GM19193 (cell line): ENCODE results near the gene COPZ1.

Source experiments
- POLR2A ChIP-seq: IDR thresholded peaks from 4 replicates; pipeline ENCODE4 v1.6.1; 2011; ENCODE audit not compliant: insufficient read depth, insufficient read length; ENCODE audit errors: extremely low read depth

COPZ1 gene

DNA sequence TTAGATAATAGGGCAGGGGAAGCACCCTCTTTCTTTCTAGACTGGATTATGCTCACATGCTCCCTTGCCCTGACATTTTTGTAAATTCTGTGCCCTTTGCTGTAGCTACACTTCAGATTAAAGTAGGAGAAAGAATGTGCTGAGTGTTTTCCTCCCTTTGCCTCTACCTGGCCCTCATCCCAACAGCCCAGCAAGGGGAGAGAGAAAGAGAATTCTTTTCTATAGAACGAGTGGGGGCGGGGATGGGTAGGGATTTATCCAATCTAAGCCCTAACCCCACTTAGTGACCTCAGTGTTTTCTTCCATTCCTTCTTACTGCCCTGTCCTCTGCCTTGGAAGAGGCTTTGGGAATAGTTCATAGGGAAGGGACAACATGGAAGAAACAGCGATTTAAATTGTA lies 25.8 kb downstream of the COPZ1 start:
- TF ChIP-seq POLR2A = no peak

DNA sequence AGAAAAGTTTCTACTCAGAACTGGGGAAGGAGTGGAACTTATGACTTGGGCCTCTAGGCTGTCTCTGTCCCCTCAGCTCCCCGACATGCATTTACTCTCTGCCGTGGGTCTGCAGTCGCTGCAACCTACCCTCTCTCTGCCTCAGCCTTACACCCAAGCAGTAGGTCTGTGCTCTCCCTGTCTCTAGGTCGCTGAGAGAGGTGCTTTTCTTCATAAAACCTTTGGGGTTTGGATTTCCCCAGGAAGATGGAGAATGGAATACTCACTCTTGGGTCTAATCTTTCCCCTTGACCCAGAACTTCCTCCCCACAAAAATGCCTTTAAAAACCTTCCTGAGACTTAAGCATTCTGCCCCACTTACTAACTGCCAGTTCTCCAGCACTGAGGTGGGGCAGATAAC lies 26.4 kb downstream of the COPZ1 start:
- TF ChIP-seq POLR2A = no peak

DNA sequence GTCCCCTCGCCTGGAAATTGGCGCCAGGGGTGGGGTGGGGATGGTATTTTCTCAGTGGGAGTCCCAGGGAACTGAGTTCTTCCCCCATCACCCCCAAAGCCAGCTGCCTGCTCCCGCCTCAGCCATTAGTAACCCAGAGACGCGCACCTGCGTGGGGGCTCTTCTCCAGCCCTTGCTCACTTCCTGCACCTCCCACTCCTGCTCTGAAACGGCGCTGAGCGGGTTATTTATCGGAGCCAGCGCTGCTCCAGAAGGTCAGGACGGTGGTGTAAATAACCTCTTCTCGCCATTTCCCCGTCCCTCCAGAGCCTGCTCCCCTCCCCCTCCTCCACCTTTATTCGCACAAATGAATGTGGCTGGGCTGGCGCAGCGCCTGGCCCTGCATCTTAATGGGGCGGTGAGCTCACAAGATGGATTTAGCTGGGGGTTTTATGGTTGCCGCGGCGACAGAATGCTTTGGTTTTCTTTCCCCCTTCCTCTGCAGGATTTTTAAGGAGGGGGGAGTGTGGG lies 27.1 kb downstream of the COPZ1 start:
- TF ChIP-seq POLR2A = no peak

DNA sequence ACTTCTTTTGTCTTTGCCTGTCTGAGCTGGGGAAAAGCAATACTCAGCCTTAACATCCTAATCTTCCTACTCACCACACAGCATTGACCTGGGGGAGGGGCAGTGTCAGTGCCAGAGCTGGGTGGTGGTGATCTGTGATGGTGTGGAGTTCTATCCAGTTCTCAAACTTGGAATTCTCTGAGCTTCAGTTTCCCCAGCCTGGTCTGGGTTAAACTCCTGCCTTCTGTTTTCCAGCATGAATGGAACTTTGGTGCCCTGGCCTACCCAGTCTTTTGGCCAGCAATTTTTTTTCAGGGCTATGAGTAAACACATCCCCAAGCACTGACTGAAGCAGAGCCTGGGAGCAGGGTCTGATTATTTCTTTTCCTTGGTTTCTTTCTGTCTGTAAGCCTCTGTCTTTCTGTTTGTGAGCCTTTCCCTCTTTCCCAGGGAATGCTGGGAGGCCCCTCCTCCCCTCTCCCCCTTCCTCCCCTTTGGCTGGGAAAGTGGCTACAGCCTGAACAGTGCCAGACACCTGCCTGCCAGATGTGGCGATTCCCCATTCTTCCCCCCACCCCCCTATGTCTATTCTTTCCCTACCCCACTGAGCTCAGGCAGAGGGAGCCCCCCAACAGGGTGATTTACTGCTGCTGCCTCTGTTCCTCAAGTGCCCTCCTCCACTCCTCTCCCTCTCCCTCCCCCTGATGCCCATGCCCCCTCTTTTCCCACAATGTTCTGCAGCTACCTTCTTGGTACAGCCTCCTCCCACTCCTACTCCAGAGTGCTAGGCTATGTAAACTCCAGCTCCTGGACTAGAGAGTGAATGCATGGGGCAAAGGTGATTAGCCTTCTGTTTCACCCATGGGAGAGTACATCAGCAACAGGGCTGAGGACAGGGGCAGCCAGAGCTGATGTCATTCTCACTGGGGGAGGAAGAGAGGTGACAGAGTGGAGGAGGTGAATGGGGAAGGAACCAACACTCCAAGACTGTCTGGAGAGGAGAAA lies 28.3 kb downstream of the COPZ1 start:
- TF ChIP-seq POLR2A = no peak

DNA sequence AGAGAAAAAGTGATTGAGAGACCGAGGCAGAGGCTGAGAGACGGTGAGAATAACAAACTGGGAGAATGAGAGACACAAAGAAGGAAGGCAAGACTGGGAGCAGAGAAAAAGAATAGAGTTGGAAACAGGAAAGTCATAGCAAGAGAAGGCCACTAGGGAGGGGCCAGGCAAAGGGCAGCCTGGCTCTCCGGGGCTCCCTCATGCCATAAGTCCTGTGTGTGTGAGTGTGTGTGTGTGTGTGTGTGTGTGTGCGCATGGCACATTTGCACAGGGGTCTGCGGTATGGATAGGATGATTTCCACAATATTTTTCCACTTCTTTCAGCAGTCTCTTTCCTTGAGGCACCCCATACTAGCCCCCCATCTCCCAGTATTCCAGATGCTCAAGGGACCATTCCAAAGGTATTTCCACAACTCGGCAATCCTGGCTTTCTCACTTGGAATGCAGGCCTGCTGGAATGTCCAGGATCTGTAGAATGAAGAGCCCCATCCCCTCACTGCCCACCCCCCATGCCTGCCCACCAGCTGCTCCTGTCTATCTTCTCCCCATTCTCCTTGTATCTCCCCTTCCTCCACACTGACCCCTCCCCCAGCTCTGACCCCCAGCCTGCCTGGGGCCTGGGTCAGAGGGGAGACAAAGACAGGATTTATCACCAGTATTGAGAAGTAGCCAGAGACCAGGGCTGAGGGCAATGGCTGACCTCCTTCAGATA lies 30.3 kb downstream of the COPZ1 start:
- no peak for TF ChIP-seq POLR2A

DNA sequence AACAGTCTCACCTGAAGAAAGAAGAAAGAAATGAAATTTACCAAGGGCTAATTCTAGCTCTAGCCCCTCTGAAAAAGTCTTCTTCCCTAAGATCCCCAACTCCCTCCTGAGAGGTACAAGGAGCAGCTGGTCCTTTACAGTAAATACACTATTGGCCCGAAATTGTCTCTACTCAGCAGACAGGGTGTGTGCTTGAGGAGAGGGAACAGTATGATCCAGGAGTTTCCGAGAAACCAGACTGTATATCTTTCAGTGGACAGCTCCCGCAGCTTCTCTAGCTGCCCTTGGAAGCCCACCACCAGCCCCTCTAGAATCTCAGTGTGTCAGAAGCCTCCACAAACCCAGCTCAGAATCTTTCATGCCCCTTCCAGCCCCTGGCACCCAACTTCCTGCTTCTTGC lies 31.3 kb downstream of the COPZ1 start:
- TF ChIP-seq POLR2A = no peak

DNA sequence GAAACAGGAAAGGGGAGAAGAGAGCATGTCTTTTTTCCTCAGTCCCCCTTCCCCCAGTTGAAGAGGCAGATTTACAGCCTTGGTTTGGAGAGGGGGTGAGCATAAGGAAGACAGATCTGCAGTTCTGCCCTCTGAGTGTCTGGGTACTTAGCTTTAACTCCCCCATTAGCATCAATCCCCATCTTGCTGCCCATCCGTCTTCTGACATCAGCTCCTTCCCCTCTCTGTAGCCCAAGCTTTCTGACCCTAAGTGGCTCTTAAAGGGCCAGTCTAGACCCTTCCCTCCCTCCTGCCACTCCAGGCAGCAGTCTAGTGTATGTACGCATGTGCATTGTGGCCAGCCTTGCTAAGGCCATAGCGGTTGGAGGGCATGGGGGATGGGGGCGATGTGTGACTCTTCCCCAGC lies 32.0 kb downstream of the COPZ1 start:
- TF ChIP-seq POLR2A = no peak

DNA sequence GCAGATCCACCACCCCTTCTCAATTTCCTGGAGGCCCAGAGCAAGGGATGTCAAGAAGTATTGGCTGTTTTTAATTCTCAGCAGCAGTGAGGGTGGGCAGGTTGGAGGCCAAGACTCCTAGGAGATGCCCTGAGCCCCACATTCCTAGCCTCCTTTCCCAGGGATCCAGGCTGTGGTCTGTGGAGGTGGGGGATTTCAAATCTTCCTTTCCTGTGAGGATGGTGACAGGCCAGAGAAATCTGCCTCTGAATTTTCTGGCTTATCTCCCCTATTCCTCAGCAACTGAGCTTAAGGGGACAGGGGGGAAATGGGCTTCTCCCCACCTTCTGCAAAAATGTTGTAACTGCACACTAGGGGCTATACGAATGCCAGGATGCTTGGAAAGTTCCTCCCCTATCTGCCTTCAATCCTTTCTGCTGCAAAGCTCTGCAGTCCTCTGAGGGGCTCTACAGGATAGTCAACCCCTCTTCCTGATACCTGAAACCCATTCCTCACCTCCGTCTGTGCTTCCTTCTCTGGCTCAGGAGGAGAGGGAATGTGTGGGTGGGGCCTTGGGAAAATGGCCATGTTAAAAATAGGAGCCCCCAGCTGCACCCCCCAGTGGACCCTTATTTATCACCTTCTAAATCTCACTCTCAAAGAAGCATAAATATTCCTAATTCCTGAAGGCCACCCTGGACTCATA lies 32.7 kb downstream of the COPZ1 start:
- no peak for TF ChIP-seq POLR2A

DNA sequence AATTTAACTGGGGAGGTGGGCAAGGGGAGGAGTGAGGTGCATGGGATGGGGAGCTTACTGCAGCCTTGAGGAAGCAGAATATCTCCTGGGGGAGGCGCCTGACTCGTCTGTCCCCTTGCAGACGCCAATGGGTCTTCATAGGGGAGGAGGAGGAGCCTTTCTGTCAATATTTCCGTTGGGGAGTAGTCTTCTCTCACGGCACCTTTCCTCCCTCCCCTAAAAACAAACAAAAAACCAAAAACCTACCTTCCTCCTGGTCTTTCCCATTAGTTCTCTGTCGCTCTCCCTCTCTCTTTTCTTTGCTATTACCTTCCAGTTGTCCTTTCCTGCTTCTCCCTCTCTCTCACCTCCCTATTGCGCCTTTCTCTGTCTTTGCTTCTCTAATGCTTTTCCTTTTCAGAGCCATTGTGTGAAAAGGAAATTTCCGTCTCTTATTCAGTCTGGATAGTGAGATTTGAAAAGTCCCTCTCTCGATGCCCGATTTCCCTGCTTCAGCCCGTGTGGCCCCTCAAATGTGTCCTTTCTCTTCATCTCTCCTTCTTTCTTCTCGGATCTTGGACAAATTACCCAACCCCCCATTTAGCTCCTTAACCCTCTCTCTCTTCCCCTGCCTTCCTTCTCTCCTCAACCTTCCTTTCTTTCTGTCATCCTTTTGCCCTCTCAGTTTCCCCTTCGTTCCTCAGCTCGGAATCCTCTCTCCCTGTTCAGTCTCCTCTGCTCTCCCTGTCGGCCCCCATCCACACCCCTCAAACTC lies 33.4 kb downstream of the COPZ1 start:
- TF ChIP-seq POLR2A = peak; percentile 34

DNA sequence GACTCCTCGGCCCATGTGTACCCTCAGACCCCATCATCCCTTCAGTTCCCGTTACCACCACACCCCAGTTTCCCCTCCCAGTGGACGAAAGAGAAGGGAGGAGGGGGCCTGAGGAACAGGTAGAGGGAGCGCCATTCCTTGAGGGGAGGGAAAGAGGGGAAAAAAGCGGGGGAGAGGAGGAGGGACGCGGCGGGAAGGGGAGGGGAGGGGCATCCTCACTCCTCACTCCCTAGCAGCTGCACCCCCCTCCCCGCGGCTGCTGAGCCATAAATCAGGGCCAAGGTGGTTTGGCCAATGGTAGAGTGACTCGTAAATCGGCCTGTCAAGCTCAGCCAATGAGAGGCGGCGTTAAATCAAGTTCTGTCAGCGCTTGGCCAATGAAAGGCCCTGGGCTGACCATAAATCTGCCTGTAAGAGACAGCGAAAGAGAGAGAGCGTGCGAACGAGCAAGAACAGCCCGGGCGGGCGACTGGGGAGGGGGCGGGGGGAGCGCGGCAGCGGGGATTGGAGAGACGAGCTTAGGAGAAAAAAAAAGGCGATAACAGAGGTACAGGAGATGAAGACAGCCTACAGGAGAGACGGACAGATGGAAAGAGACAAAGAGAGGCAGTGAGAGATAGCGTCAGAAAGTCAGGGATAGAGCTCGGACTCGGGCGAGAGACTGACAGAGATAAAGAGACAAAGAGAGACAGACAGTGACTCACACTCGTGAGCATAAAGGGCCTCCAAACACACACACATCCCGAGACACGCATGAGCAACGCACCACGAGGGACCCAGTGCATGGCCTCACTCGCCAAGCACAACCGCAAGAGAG lies 34.2 kb downstream of the COPZ1 start:
- peak; percentile 61 for TF ChIP-seq POLR2A

DNA sequence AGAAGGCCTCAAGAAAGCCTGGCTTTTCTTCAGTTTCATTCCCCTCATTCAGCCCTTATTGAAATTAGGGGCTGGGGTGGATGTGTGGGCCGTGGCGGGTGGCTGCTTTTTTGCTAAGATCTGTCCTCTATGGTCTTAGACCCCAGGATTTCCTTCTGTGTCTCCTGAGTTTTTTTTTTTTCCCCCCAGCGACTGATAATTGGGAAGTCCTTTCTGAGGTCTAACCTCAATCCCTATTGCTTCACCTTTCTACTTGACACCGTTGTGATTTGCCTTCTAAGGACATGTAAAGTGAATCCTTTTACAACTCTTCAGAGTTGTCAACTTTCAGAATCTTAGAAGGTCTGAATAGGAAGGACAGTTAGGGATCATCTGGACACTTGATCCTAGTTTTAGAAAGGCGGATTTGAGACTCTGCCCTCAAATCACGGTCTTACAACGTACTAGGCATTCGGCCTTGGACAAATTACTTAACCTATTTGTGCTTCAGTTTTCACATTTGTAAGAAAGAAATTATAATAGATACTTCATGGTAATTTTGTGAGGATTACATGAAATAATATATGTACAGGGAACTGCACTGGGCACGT lies 34.9 kb downstream of the COPZ1 start:
- TF ChIP-seq POLR2A = no peak

DNA sequence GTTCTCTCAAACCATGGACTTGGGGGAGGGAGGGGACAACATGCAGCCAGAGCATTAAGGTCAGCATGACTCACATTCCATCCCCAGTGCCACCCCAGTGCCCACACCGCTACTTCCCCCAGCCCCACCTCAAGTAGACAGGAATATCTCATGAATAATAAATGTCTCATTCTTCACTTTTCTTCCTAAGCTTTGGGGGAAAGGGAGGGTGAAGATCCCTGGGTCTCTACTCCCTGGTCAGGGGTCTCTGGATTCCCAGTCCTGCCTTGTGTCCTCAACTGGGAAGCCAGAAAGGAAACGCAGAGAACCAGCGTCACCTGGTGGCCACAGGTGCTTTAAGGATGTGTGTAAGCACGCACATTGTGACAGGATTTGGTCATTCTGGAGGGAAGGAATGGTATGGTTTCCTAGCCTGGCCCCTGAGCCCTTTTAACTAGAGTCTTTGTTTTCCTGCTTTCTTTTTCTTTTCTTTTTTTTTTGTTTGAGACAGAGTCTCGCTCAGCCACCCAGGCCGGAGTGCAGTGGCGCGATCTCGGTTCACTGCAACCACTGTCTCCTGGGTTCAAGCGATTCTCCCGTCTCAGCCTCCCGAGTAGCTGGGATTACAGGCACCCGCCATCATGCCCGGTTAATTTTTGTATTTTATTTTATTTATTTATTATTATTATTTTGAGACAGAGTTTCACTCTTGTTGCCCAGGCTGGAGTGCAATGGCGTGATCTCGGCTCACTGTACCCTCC lies 36.0 kb downstream of the COPZ1 start:
- TF ChIP-seq POLR2A = no peak

DNA sequence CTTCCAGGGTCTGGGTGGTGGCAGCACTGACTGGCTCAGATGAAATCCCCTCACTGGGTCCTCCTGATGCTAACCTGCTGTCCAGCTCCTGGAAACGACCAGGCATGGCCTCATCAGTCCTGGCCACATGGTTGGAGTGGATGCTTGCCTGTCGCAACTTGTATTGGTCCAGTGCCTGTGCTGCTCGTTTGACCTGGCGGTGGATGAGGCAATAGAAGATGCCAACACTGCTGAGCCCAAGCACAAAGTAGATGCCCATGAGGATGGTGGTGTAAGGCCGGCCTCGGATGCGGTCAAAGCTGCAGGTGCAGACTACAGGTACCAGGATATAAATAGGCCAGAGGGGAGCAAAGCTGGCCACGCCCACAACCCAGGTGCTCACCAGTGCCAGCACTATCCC lies 38.1 kb downstream of the COPZ1 start:
- TF ChIP-seq POLR2A = no peak
